T-helper 1 cell treated with Interleukin-12 subunit alpha and Interleukin-12 subunit beta and Interleukin-4 antibody, amounts not matched to agents 30 μg/mL and 1 μg/mL, for 36 hours (primary cell): Measurements from ENCODE around the gene MAB21L3.
A peak's percentile ranks its signal among the peaks of the same experiment; 100 is the strongest.
"Not testable (repeated sequence)": the region's sequence is repeated elsewhere in the genome, so short reads cannot be mapped to it uniquely, and the experiment has no call there.

Experiments used
- H3K27ac Mint-ChIP-seq: one replicate; pipeline ENCODE4 v1.8.0; 2021; ENCODE audit warnings: mild to moderate bottlenecking, mixed read lengths
- H3K27me3 Mint-ChIP-seq: one replicate; pipeline ENCODE4 v1.8.0; 2021; ENCODE audit warnings: low read depth, mixed read lengths
- H3K36me3 Mint-ChIP-seq: one replicate; pipeline ENCODE4 v1.8.0; 2021; ENCODE audit warnings: low read depth, mixed read lengths
- H3K4me1 Mint-ChIP-seq: one replicate; pipeline ENCODE4 v1.8.0; 2021; ENCODE audit warnings: low read depth, mixed read lengths
- H3K4me3 Mint-ChIP-seq: one replicate; pipeline ENCODE4 v1.8.0; 2021; ENCODE audit warnings: mild to moderate bottlenecking, moderate library complexity, mixed read lengths
- H3K9me3 Mint-ChIP-seq: one replicate; pipeline ENCODE4 v1.8.0; 2021; ENCODE audit warnings: mixed read lengths

Gene MAB21L3

GRCh38 chr1:116138277-116138792, 27.1 kb downstream of the MAB21L3 start:
- Mint-ChIP-seq H3K4me3 (no peak overlapping the region), H3K4me1 (peaks cover 7% of the 10 kb centered on the region), H3K9me3 (no peaks in the 10 kb centered on the region), H3K27me3 (peaks cover 23% of the 10 kb centered on the region), H3K27ac (no peak overlapping the region), H3K36me3 (no peaks in the 10 kb centered on the region)

DNA sequence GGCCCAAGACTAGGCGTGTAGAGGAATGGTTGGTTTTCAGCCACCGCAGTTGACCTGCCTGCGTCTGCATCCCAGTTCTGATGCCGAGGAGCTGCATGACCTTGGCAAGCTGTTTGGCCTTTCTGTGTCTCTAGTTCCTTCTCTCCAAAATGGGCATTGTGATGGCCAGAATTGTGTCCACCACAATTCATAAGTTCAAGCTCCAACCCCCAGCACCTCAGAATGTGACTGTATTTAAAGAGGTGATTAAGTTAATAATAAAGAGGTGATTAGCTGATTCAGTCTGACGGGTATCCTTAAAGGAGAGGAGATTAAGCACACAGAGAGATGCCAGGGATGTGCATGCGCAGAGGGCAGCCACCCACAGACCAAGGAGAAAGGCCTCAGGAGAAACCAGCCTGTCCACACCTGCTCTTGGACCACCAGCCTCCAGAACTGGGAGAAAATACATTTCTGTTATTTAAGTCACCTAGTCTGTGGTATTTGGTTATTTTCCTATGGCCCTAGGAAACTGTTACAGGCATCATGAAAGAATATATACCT, 28.5 kb downstream of the MAB21L3 start:
- Mint-ChIP-seq H3K9me3 (peaks cover 6% of the 10 kb centered on the region), H3K27me3 (peaks cover 24% of the 10 kb centered on the region), H3K4me1 (peaks cover 7% of the 10 kb centered on the region), H3K4me3 (no peak overlapping the region), H3K27ac (no peak overlapping the region), H3K36me3 (no peaks in the 10 kb centered on the region)

- Mint-ChIP-seq H3K27ac (no peak overlapping the region), H3K36me3 (no peaks in the 10 kb centered on the region), H3K9me3 (peaks cover 6% of the 10 kb centered on the region), H3K27me3 (peaks cover 21% of the 10 kb centered on the region), H3K4me3 (no peak overlapping the region), H3K4me1 (peaks cover 3% of the 10 kb centered on the region)
Measured at GRCh38 chr1:116144151-116144550, 33.0 kb downstream of the MAB21L3 start.

DNA sequence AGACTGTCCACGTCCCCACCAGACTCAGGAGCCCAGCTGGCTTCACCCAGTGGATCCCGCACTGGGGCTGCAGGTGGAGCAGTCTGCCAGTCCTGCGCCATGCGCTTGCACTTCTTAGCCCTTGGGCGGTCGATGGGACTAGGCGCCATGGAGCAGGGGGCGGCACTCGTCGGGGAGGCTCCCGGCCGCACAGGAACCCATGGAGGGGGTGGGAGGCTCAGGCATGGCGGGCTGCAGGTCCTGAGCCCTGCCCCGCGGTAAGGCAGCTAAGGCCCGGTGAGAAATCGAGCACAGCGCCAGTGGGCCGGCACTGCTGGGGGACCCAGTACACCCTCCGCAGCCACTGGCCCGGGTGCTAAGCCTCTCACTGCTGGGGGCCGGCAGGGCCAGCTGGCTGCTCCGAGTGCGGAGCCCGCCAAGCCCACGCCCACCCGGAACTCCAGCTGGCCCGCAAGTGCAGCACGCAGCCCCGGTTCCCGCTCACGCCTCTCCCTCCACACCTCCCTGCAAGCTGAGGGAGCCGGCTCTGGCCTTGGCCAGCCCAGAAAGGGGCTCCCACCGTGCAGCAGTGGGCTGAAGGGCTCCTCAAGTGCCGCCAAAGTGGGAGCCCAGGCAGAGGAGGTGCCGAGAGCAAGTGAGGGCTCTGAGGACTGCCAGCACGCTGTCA, 35.4 kb downstream of the MAB21L3 start:
- H3K36me3 Mint-ChIP-seq, H3K27ac Mint-ChIP-seq, H3K4me3 Mint-ChIP-seq, H3K4me1 Mint-ChIP-seq, H3K9me3 Mint-ChIP-seq: not testable (repeated sequence)
- peaks cover 14% of the 10 kb centered on the region for H3K27me3 Mint-ChIP-seq

GRCh38 chr1:116147114-116147510, 35.9 kb downstream of the MAB21L3 start:
- Mint-ChIP-seq H3K9me3 (peaks cover 6% of the 10 kb centered on the region), H3K27me3 (peaks cover 14% of the 10 kb centered on the region), H3K27ac (no peak overlapping the region), H3K36me3 (no peaks in the 10 kb centered on the region), H3K4me3 (no peak overlapping the region), H3K4me1 (peaks cover 11% of the 10 kb centered on the region)

DNA sequence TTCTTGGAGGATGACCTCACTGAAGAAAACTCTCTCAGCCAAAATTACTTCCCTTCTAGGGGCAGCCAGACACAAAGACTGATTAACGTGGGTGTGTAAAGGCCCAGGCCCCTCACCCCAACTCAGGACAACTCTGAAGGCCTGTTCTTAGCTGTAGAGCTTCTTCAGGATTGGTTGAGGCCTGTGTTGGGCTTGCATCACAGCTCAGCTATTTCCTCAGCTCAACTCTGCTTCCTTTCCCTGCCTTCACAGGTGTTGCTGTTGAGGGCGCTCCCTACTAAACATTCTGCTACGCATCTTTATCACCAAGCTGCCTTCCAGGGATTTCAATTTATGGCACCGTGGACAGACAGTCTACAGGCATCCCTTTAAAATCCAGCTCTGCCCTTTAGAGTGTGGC, 36.8 kb downstream of the MAB21L3 start:
- Mint-ChIP-seq H3K4me3 (no peak overlapping the region), H3K27me3 (peaks cover 11% of the 10 kb centered on the region)

GRCh38 chr1:116148967-116149366, 37.8 kb downstream of the MAB21L3 start:
- no peak overlapping the region for H3K27ac Mint-ChIP-seq
- H3K27me3 Mint-ChIP-seq = peaks cover 4% of the 10 kb centered on the region
- H3K4me1 Mint-ChIP-seq = peaks cover 11% of the 10 kb centered on the region
- H3K36me3 Mint-ChIP-seq = no peaks in the 10 kb centered on the region
- H3K4me3 Mint-ChIP-seq = no peak overlapping the region
- H3K9me3 Mint-ChIP-seq = peaks cover 4% of the 10 kb centered on the region

More for the DNA sequence above, 36.8 kb downstream of the MAB21L3 start:
- Mint-ChIP-seq H3K27ac (no peak overlapping the region), H3K4me1 (peaks cover 11% of the 10 kb centered on the region), H3K36me3 (no peaks in the 10 kb centered on the region), H3K9me3 (peaks cover 6% of the 10 kb centered on the region)

DNA sequence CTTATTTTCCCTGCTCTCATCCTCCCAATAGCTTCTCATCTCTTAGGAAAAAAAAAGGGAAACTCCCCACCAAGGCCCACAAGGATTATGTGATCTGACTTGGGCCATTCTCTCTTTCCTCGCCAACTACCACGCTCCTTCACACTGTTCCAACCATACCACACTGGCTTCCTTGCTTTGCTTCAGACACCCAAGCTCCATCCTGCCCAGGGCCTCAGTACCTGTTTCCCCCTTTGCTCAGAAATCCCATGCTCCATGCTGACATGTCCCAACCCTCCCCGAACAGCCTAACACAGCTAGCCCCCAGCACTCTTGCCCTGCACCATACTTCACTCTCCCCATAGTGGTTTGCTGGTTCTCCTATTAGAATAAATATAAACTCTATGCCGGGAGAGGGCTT, 39.2 kb downstream of the MAB21L3 start:
- Mint-ChIP-seq H3K27me3 (peaks cover 9% of the 10 kb centered on the region), H3K4me3 (no peak overlapping the region), H3K27ac (no peak overlapping the region), H3K36me3 (no peaks in the 10 kb centered on the region), H3K9me3 (no peaks in the 10 kb centered on the region), H3K4me1 (peaks cover 11% of the 10 kb centered on the region)

DNA sequence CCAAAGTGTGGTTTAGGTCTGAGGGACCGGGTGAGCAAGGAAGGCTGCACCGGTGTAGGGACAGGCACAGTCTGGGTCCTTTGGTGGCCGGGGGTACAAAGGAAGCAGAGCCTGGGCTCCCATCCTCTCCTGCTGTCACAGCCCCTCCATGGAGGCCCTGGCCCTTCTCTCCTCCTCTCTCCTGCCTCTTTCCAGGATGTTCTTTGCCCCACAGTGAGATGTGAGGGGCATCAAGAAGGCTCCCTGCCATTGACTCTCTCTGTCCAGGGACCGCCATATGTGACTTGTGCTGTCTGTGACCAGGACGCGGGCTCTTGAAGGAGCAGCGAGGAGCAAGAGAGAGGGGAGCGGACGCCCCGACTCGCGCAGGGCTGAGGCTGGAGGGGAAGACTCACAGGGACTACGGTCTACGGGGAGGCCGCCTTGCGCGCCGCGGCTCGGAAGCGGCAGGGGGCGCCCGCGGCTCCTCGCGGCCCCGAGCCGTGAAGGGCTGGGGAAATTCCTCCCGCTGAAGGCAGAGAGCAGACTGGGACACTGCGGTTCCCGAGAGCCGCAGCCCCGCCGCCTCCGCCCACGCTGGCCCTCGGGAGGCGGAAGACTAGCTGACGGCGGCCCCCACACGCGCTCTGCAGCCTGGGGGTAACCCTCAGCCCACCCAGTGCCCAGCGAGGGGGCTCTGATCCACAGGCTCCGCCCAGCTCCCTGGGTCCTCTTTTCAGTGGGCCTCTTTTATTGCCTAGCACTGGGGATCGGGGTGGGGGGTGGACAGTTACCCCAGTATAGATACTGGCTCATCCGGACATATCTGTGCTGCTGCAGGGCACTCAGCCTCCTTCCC, 40.8 kb downstream of the MAB21L3 start:
- Mint-ChIP-seq H3K4me1 (peaks cover 11% of the 10 kb centered on the region), H3K4me3 (peak overlapping the region; percentile 39), H3K36me3 (no peaks in the 10 kb centered on the region), H3K9me3 (no peaks in the 10 kb centered on the region), H3K27ac (peak overlapping the region; percentile 57), H3K27me3 (peaks cover 20% of the 10 kb centered on the region)

DNA sequence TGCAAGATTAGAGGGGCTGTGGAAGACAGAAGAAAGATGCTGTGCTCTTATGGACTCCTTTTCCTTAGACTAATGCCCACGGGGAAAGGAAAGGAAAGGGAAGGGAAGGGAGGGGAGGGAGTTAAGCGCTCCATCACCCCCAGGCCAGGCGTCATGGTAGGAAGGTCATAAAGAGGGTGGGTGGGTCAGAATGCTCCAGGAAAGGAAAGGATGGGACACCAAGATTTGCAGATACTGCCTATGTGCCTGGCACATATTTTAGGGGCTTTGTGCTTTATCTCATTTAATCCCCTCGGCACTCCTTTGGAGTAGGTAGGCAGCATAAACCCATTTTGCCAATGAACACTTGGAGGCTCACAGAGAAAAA, 41.4 kb downstream of the MAB21L3 start:
- H3K4me1 Mint-ChIP-seq = peaks cover 11% of the 10 kb centered on the region
- H3K27ac Mint-ChIP-seq = no peak overlapping the region
- peaks cover 23% of the 10 kb centered on the region for H3K27me3 Mint-ChIP-seq
- H3K9me3 Mint-ChIP-seq = no peaks in the 10 kb centered on the region
- no peak overlapping the region for H3K4me3 Mint-ChIP-seq
- no peaks in the 10 kb centered on the region for H3K36me3 Mint-ChIP-seq

DNA sequence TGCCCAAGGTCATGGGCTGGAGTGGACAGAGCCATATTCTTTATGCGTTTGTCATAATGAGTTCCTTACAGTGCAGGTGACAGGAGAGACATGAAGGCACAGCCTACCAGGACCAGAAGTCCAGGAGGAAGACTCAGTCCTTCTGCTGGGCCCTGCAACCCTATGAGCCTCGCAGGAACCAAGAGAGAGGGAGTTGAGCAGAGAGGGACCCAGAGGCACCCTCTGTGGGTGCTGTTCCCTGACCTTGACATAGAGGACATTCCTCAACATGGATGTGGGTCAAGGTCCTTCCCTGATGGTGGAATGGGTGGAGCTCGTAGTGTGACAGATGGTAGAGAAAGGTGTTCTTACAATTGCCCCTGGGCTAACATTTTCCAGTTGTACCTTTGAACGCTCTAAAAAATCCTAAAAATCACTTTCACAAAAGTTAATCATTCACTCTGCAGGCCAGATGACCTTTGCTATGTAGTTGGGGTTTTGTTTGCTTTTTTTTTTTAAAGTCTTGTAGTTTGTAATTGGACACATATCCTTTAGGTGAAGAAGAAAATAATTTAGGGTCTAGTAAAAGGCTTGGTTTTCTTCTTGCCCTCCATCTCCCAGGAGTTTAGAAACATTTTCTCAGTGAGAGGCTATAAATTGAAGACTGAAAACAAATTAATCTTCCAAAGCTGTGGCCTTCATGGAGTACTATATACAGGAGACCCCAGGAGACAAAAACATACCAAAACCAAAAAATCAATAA, 41.9 kb downstream of the MAB21L3 start:
- Mint-ChIP-seq H3K27ac (no peak overlapping the region), H3K27me3 (peaks cover 23% of the 10 kb centered on the region), H3K4me3 (no peak overlapping the region), H3K36me3 (no peaks in the 10 kb centered on the region), H3K9me3 (no peaks in the 10 kb centered on the region), H3K4me1 (peaks cover 11% of the 10 kb centered on the region)

- Mint-ChIP-seq H3K4me1 (peaks cover 11% of the 10 kb centered on the region), H3K9me3 (peaks cover 4% of the 10 kb centered on the region), H3K27me3 (peaks cover 26% of the 10 kb centered on the region), H3K27ac (no peak overlapping the region), H3K4me3 (no peak overlapping the region), H3K36me3 (no peaks in the 10 kb centered on the region)
Measured at GRCh38 chr1:116153692-116154031, 42.5 kb downstream of the MAB21L3 start.

- Mint-ChIP-seq H3K36me3 (no peaks in the 10 kb centered on the region), H3K27me3 (peaks cover 35% of the 10 kb centered on the region), H3K27ac (no peak overlapping the region), H3K4me3 (no peak overlapping the region), H3K9me3 (peaks cover 4% of the 10 kb centered on the region), H3K4me1 (peaks cover 11% of the 10 kb centered on the region)
Measured at GRCh38 chr1:116154536-116154935, 43.3 kb downstream of the MAB21L3 start.

DNA sequence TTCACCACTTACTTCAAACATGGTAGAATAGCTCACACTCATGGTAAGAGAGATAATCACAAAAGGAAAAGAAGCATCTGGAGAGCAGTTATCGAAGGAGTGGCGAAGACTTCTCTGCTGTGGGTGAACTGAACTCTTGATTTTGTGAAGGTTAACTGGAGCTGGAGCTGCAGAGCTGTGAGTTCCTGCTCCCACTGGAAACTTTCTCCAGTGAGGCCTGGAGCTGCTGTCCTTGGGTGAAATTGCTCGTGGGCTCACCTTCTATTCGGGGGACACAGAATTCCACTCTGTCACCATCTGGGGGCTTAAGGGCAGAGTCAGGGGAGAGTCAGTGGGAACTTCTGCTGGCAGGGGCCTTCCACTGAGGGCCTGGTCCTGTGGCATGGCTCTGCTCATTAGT, 45.9 kb downstream of the MAB21L3 start:
- peaks cover 4% of the 10 kb centered on the region for H3K9me3 Mint-ChIP-seq
- H3K4me1 Mint-ChIP-seq = no peaks in the 10 kb centered on the region
- no peaks in the 10 kb centered on the region for H3K36me3 Mint-ChIP-seq
- no peak overlapping the region for H3K4me3 Mint-ChIP-seq
- H3K27ac Mint-ChIP-seq = no peak overlapping the region
- peaks cover 38% of the 10 kb centered on the region for H3K27me3 Mint-ChIP-seq
